Right lung (tissue), 5 donors: ENCODE measurements around the gene PUDP. TPM values are rescaled to one million over a fixed set of nuclear protein-coding genes. Genes with fewer than 3 reads are reported as not detected.
"Not testable (repeated sequence)": the region's sequence is repeated elsewhere in the genome, so short reads cannot be mapped to it uniquely, and the experiment has no call there.

Experiments
- DNase-seq, 2 donors: peaks; one replicate each; pipeline ENCODE4 v3.0.0-alpha.2; 2013
- polyA plus RNA-seq, 5 donors: library from polyadenylated mRNA; unstranded; fragments of 120-200 nt; gene quantifications; one replicate each; pipeline versions ENCODE4 v1.2.1 to v1.2.3, GENCODE V29; 2013; ENCODE audit warnings: inconsistent platforms in 1 of 5, low replicate concordance in 1 of 5; ENCODE audit not compliant: insufficient read length in 5 of 5, insufficient read depth in 1 of 5

The PUDP gene
- polyA plus RNA-seq, 5 donors, result 9.6 to 14.7 (median 13.6) TPM

DNA sequence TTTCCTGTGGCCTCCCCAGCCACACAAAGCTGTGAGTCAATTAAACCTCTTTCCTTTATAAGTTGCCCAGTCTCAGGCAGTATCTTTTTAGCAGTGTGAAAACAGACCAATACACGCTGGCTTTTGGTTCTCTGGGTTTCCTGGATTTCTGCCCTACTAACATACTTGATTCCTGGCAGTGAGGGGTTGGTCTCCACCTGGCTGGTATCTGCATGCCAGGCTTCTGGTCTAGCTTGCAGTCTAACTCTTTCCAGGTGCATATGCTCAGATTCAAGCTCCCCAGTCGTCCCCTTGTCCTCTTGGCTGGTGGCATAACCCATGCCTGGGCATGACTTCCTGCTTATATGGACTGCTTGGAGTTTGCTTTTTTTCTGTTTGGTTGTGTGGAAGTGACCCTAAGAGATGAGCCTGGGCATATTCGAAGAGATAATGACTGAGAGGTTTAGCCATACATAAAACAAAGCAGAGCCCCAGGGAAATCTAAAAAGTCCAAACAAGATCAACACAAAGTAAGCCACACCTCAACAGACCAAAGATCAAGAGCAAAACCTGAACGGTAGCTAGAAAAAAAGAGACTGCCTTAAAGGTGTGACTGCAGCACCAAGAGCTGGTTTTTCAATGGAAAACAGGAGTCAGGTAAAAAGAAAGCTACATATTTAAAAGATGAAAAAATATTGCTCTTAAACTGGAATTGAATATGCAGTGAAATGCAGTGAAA, 102.6 kb downstream of the PUDP start:
- no peak for DNase-seq

GRCh38 chrX:7043796-7044433, 104.0 kb downstream of the PUDP start:
- DNase-seq, result not testable (repeated sequence)

GRCh38 chrX:7028246-7028645, 119.7 kb downstream of the PUDP start:
- no peak for DNase-seq

DNA sequence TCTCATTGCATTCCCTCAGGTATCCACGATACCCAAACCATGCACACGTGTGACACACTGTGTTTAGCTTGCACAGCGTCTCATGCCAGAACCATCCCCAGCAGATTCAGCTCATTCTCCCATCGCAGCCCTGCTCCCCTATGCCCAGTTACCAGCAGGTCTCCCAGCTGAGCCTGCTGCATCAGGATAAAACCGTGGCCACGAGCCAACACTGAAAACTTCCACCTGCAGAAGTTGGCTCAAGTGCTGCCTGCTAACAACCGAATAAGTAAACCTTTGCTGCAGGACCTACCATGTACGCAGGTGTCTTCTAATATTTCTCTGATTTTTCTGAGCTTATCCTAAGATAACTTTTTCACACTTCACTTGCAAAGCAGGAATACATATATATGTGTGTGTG, 120.9 kb downstream of the PUDP start:
- DNase-seq, result peak in 1 of 2 donors; percentile 1

DNA sequence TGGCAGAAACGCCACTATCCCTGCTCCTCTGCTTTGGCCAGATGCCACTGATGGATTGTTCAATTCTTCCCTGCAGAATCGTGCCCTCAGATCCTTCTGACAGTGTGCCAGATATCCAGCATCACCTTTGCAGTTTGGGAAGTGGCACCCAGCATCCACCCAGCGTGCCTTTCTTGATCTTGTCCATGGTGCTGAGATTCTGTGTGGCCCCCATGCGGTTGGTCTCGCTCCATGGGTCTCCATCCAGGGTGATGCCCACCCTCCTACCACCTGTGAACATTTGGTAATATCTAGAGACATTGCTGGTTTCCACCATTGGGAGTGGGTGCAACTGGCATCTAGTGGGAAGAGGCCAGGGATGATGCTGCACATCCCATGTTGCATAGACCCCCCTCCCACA, 121.6 kb downstream of the PUDP start:
- DNase-seq, result not testable (repeated sequence)

DNA sequence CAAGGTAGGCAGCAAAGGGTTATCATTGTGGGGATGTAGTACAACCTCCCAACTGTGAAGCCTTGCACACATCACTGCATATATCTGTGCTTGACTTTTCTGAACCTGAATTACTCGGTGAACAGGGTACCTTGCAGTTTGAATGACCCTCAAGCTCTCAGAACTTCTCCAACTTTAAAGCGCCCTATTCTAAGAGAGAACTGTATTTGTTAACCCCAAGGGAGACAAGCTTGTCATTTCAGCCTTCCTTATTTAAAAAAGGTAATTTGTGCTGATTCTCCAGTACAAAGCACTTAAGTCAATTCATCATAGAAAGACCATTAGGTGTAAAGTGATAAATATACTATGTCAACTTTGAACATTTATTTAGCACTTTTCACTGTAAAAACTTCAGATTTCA, 122.5 kb downstream of the PUDP start:
- DNase-seq, result no peak

GRCh38 chrX:7024850-7025249, 123.1 kb downstream of the PUDP start:
- DNase-seq, result no peak

DNA sequence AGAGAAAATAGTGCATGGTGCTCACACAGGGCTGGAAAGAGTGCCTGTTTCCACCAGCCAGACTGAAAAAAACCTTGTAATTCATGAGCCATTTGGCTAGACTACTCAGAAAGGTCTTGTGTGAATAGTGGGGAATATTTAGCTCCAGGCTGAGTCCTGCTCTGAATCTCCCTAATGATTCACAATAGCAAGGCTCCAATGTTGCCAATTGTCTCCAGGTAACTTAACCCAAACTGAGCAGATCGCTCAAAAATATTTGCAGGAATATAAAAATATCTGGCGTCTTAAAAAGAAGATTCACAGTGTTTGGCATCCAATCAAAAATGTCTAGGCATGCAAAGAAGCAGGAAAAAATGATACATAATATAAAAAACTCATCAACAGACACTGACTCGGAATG, 125.0 kb downstream of the PUDP start:
- not testable (repeated sequence) for DNase-seq

GRCh38 chrX:7021991-7022390, 126.0 kb downstream of the PUDP start:
- no peak for DNase-seq

GRCh38 chrX:7019555-7019954, 128.4 kb downstream of the PUDP start:
- DNase-seq, result no peak

GRCh38 chrX:7012262-7012834, 135.6 kb downstream of the PUDP start:
- not testable (repeated sequence) for DNase-seq

- not testable (repeated sequence) for DNase-seq
Observed at GRCh38 chrX:7010897-7011296, 137.1 kb downstream of the PUDP start.

DNA sequence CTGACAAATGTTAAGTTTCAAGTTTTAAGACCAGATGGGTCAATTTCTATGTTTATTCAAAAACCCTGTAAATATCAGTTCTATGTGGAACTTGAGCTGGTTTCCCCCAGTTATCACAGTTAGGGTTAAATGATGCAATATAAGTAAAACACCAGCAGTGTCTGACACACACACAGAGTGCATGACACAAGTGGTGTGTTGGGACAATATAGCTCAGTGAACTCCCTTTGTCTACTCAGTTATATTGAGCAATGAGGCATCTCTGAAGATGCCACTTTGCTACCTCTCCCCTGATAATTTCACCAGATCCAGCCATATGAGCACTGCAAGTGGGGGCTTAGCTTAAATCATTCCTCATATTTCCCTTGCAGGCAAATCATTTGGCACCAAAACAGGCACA, 140.6 kb downstream of the PUDP start:
- not testable (repeated sequence) for DNase-seq

Other genes with a start within 250 kb of the PUDP start
- gene STS, start 441 bp downstream of the PUDP start, polyA plus RNA-seq, result 1 to 10 TPM; 4.9 to 6.6 (median 5.4) TPM